Prostate gland (tissue), 2 donors: ENCODE results near the gene PGRMC2.

ENCODE experiments used
- POLR2AphosphoS5 ChIP-seq: sonication (generic); formaldehyde crosslinking; IDR thresholded peaks from one replicate; pipeline ENCODE4 v1.6.1; 2017; ENCODE audit warnings: antibody characterized with exemption
- TF ChIP-seq, protein P1 (sequence below), 4 experiments: fragments of 200-600 bp in 2 of 4; fragments of 450-650 bp in 2 of 4; sonication (generic) in 2 of 4; IDR thresholded peaks; 1 replicate in 3 of 4; 2 replicates in 1 of 4; pipeline ENCODE4 v1.5.1; 2016 to 2019; ENCODE audit warnings: antibody characterized with exemption in 4 of 4, mild to moderate bottlenecking in 2 of 4, moderate library complexity in 2 of 4

DNA sequence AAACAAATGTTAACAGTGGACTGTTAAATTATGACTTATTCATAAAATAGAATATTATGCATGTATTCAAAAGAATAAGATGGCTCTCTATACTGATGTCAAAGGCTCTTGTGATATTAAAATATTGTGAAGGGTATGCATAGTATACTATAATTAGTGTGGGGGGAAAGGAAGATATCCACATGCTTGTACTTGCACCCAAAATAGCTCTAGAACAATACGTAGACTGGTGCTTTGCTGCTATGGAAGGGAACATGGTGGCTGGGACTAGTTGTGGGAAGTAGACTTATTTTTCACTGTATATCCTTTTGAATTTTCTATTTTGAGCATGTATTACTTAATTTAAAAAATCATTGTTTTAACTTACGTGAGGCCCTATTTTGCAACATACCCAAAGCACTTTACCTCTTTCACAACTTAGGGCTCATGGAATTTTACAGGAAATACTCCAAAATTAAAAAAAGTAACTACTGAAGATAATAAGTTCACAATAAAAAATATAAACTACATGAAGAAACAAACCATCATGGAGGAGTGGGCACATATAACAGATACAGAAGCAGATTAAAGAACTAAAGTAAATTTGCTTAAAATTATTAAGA, 7.9 kb downstream of the PGRMC2 start:
- TF ChIP-seq, protein P1, sequence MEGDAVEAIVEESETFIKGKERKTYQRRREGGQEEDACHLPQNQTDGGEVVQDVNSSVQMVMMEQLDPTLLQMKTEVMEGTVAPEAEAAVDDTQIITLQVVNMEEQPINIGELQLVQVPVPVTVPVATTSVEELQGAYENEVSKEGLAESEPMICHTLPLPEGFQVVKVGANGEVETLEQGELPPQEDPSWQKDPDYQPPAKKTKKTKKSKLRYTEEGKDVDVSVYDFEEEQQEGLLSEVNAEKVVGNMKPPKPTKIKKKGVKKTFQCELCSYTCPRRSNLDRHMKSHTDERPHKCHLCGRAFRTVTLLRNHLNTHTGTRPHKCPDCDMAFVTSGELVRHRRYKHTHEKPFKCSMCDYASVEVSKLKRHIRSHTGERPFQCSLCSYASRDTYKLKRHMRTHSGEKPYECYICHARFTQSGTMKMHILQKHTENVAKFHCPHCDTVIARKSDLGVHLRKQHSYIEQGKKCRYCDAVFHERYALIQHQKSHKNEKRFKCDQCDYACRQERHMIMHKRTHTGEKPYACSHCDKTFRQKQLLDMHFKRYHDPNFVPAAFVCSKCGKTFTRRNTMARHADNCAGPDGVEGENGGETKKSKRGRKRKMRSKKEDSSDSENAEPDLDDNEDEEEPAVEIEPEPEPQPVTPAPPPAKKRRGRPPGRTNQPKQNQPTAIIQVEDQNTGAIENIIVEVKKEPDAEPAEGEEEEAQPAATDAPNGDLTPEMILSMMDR (IDR thresholded peaks at IDR 0.05): no peak
- TF ChIP-seq POLR2AphosphoS5: no peak
